ENCODE measurements around the gene PDE4C.
A peak's percentile ranks its signal among the peaks of the same experiment; 100 is the strongest.

The PDE4C gene

DNA sequence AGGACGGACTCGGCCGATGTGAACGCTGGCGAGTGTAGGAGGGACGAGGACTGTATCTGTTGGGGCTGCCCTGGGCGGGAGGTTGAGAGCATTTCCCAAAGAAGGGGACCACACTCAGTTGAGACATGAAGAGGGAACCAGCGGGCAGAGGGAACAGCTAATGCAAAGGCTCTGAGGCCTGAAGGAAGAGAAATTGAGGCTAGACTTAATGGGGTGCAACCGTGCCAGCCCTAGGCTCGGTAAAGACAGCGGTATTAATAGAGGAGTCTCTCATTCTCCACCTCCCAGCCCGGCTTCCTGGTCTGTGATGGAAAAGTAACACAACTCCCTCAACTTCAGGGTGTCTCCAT lies 32.1 kb downstream of the PDE4C start:
- no peak for TF ChIP-seq CTCF (IDR thresholded peaks at IDR 0.05; ENCODE audit: borderline replicate concordance, control extremely low read depth, extremely low read depth, insufficient read depth, missing control alignments)
- DNase-seq (ENCODE audit: low spot score): no peak
- in situ Hi-C loops (cut with MboI; ENCODE audit: low sequenced_read_pairs, unreplicated experiment): no loop called here

- TF ChIP-seq CTCF (IDR thresholded peaks at IDR 0.05; ENCODE audit: borderline replicate concordance, control extremely low read depth, extremely low read depth, insufficient read depth, missing control alignments): no peak
- no peak for DNase-seq (ENCODE audit: low spot score)
- in situ Hi-C loops (cut with MboI; ENCODE audit: low sequenced_read_pairs, unreplicated experiment): no loop called here
Observed at GRCh38 chr19:18193388-18194180, 32.7 kb downstream of the PDE4C start.

GRCh38 chr19:18192673-18193387 lies 33.4 kb downstream of the PDE4C start, which contains the start of gene MPV17L2:
TSS of gene MPV17L2 (plus strand) at chr19:18193218. CDS start at chr19:18193282, 64 bp downstream.
- in situ Hi-C loops (cut with MboI; ENCODE audit: low sequenced_read_pairs, unreplicated experiment): no loop called here
- DNase-seq (ENCODE audit: low spot score): peak; percentile 94
- no peak for TF ChIP-seq CTCF (IDR thresholded peaks at IDR 0.05; ENCODE audit: borderline replicate concordance, control extremely low read depth, extremely low read depth, insufficient read depth, missing control alignments)

DNA sequence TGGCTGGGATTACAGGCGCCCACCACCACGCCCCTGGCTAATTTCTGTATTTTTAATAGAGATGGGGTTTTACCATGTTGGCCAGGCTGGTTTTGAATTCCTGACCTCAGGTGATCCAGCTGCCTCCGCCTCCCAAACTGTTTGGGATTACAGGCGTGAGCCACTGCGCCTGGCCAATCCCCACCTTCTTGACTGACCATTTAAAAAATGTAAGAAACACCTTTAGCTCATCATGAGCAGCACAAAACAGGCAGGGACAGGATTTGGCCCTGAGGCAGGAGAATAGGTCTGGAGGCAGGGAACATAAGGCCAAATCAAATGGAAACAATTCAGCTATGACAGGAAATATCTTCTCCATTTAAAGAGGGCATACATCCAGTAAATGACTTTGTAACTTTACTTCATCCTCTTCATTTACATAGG lies 34.6 kb downstream of the PDE4C start:
- in situ Hi-C loops (cut with MboI; ENCODE audit: low sequenced_read_pairs, unreplicated experiment): no loop called here
- no peak for DNase-seq (ENCODE audit: low spot score)
- no peak for TF ChIP-seq CTCF (IDR thresholded peaks at IDR 0.05; ENCODE audit: borderline replicate concordance, control extremely low read depth, extremely low read depth, insufficient read depth, missing control alignments)

GRCh38 chr19:18190278-18190677 lies 36.0 kb downstream of the PDE4C start:
- TF ChIP-seq CTCF (IDR thresholded peaks at IDR 0.05; ENCODE audit: borderline replicate concordance, control extremely low read depth, extremely low read depth, insufficient read depth, missing control alignments): no peak
- no peak for DNase-seq (ENCODE audit: low spot score)
- in situ Hi-C loops (cut with MboI; ENCODE audit: low sequenced_read_pairs, unreplicated experiment): no loop called here

- TF ChIP-seq CTCF (IDR thresholded peaks at IDR 0.05; ENCODE audit: borderline replicate concordance, control extremely low read depth, extremely low read depth, insufficient read depth, missing control alignments): no peak
- in situ Hi-C loops (cut with MboI; ENCODE audit: low sequenced_read_pairs, unreplicated experiment): no loop called here
- DNase-seq (ENCODE audit: low spot score): no peak
Observed at GRCh38 chr19:18185538-18185937, 40.7 kb downstream of the PDE4C start.
